ENCODE measurements around the gene OLFML1. TPM values are rescaled to one million over a fixed set of nuclear protein-coding genes. Genes with fewer than 3 reads are reported as not detected.

The OLFML1 gene
- polyA plus RNA-seq, 1 donor from 2014 or later: not detected

DNA sequence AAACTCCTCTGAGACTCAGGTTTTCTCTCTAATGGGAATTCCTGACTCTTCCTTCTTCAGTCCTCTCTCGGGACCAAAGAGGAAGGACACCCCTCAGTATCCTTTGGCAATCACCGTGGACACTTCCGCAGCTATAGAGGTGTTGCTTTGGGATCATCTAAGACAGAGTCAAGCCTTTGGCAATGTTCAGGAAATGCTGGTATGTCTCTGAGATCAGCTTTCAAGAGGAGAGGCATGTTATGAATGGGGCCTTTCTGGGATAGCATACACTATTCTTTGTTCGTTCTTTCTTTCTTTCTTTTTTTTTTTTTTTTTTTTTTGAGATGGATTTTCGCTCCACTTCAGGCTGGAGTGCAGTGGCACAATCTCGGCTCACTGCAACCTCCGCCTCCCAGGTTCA, 14.2 kb upstream of the OLFML1 start:
- no peak overlapping the region for H3K27ac ChIP-seq (ENCODE audit: low read length)
- H3K36me3 ChIP-seq (ENCODE audit: insufficient read depth, low read length): no peaks in the 10 kb centered on the region
- no peak overlapping the region for H2AFZ ChIP-seq (ENCODE audit: low read depth, low read length)

DNA sequence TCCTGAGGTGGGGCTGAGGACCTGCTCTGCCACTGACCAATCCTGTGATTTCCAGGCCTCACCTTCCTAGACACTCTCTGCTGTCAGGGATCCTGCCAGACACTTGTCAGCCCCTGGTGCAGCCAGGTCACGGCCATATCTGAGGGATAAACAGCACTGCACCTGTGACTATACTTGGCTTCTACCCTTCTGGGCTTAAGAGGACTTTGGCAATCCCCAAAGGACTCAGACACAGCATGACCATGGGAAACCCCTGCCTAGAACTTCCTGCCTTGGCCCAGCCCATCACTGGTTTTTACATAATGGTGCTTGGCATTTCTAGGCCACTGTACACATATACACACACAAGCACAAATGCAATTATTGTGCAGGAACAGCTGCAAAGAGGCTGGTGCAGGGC, 11.6 kb upstream of the OLFML1 start:
- no peaks in the 10 kb centered on the region for H3K36me3 ChIP-seq (ENCODE audit: insufficient read depth, low read length)
- H3K9me2 ChIP-seq (ENCODE audit: insufficient read depth, low read length): no peaks in the 10 kb centered on the region
- H3K4me2 ChIP-seq (ENCODE audit: low read length): no peak overlapping the region
- H3F3A ChIP-seq (ENCODE audit: insufficient read depth, low read length, poor library complexity, severe bottlenecking): no peaks in the 10 kb centered on the region
- no peak overlapping the region for H2AFZ ChIP-seq (ENCODE audit: low read depth, low read length)
- H3K79me2 ChIP-seq (replicated peaks; ENCODE audit: insufficient read depth, low read length): no peaks in the 10 kb centered on the region
- H3K9ac ChIP-seq (ENCODE audit: low read length): no peak overlapping the region
- H3K27ac ChIP-seq (ENCODE audit: low read length): no peak overlapping the region
- H4K20me1 ChIP-seq (ENCODE audit: insufficient read depth): no peaks in the 10 kb centered on the region
- no peaks in the 10 kb centered on the region for H3K9me3 ChIP-seq (ENCODE audit: low read length)
- H3K4me3 ChIP-seq (ENCODE audit: low read length): no peak overlapping the region
- TF ChIP-seq POLR2AphosphoS5 (IDR thresholded peaks at IDR 0.05) (no peak), RAD21 (conservative IDR thresholded peaks at IDR 0.05) (no peak), EP300 (conservative IDR thresholded peaks at IDR 0.05; ENCODE audit: poor library complexity, severe bottlenecking) (no peak), SMC3 (conservative IDR thresholded peaks at IDR 0.05; ENCODE audit: poor library complexity) (no peak), MXI1 (conservative IDR thresholded peaks at IDR 0.05; ENCODE audit: poor library complexity, severe bottlenecking) (no peak), EZH2 (IDR thresholded peaks at IDR 0.05; ENCODE audit: borderline replicate concordance, insufficient read depth, low read length, poor library complexity, severe bottlenecking) (no peak), TAF1 (IDR thresholded peaks at IDR 0.05; ENCODE audit: low read depth) (no peak)
- TF ChIP-seq, protein P1, sequence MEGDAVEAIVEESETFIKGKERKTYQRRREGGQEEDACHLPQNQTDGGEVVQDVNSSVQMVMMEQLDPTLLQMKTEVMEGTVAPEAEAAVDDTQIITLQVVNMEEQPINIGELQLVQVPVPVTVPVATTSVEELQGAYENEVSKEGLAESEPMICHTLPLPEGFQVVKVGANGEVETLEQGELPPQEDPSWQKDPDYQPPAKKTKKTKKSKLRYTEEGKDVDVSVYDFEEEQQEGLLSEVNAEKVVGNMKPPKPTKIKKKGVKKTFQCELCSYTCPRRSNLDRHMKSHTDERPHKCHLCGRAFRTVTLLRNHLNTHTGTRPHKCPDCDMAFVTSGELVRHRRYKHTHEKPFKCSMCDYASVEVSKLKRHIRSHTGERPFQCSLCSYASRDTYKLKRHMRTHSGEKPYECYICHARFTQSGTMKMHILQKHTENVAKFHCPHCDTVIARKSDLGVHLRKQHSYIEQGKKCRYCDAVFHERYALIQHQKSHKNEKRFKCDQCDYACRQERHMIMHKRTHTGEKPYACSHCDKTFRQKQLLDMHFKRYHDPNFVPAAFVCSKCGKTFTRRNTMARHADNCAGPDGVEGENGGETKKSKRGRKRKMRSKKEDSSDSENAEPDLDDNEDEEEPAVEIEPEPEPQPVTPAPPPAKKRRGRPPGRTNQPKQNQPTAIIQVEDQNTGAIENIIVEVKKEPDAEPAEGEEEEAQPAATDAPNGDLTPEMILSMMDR (IDR thresholded peaks at IDR 0.05; ENCODE audit: poor library complexity, severe bottlenecking): no peak
- TF ChIP-seq, protein P2, sequence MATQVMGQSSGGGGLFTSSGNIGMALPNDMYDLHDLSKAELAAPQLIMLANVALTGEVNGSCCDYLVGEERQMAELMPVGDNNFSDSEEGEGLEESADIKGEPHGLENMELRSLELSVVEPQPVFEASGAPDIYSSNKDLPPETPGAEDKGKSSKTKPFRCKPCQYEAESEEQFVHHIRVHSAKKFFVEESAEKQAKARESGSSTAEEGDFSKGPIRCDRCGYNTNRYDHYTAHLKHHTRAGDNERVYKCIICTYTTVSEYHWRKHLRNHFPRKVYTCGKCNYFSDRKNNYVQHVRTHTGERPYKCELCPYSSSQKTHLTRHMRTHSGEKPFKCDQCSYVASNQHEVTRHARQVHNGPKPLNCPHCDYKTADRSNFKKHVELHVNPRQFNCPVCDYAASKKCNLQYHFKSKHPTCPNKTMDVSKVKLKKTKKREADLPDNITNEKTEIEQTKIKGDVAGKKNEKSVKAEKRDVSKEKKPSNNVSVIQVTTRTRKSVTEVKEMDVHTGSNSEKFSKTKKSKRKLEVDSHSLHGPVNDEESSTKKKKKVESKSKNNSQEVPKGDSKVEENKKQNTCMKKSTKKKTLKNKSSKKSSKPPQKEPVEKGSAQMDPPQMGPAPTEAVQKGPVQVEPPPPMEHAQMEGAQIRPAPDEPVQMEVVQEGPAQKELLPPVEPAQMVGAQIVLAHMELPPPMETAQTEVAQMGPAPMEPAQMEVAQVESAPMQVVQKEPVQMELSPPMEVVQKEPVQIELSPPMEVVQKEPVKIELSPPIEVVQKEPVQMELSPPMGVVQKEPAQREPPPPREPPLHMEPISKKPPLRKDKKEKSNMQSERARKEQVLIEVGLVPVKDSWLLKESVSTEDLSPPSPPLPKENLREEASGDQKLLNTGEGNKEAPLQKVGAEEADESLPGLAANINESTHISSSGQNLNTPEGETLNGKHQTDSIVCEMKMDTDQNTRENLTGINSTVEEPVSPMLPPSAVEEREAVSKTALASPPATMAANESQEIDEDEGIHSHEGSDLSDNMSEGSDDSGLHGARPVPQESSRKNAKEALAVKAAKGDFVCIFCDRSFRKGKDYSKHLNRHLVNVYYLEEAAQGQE (IDR thresholded peaks at IDR 0.05; ENCODE audit: borderline replicate concordance): no peak
- H3K27me3 ChIP-seq (ENCODE audit: insufficient read depth, low read depth, low read length): no peaks in the 10 kb centered on the region

More for the DNA sequence above, 14.2 kb upstream of the OLFML1 start:
- Histone ChIP-seq H3K9ac (ENCODE audit: low read length) (no peak overlapping the region), H4K20me1 (ENCODE audit: insufficient read depth) (no peaks in the 10 kb centered on the region), H3K9me3 (ENCODE audit: low read length) (no peaks in the 10 kb centered on the region), H3K27me3 (ENCODE audit: insufficient read depth, low read depth, low read length) (no peaks in the 10 kb centered on the region), H3K4me3 (ENCODE audit: low read length) (no peak overlapping the region), H3K9me2 (ENCODE audit: insufficient read depth, low read length) (no peaks in the 10 kb centered on the region), H3F3A (ENCODE audit: insufficient read depth, low read length, poor library complexity, severe bottlenecking) (no peaks in the 10 kb centered on the region), H3K4me2 (ENCODE audit: low read length) (no peak overlapping the region), H3K79me2 (replicated peaks; ENCODE audit: insufficient read depth, low read length) (no peaks in the 10 kb centered on the region)
- no peak for TF ChIP-seq SMC3 (conservative IDR thresholded peaks at IDR 0.05; ENCODE audit: poor library complexity)

- Histone ChIP-seq H3K4me3 (ENCODE audit: low read length) (no peak overlapping the region), H3F3A (ENCODE audit: insufficient read depth, low read length, poor library complexity, severe bottlenecking) (no peaks in the 10 kb centered on the region), H2AFZ (ENCODE audit: low read depth, low read length) (no peak overlapping the region), H3K9me3 (ENCODE audit: low read length) (no peaks in the 10 kb centered on the region), H3K27ac (ENCODE audit: low read length) (no peak overlapping the region), H3K4me2 (ENCODE audit: low read length) (no peak overlapping the region), H3K36me3 (ENCODE audit: insufficient read depth, low read length) (no peaks in the 10 kb centered on the region), H3K79me2 (replicated peaks; ENCODE audit: insufficient read depth, low read length) (no peaks in the 10 kb centered on the region), H3K9ac (ENCODE audit: low read length) (no peak overlapping the region), H3K9me2 (ENCODE audit: insufficient read depth, low read length) (no peaks in the 10 kb centered on the region), H4K20me1 (ENCODE audit: insufficient read depth) (no peaks in the 10 kb centered on the region), H3K27me3 (ENCODE audit: insufficient read depth, low read depth, low read length) (no peaks in the 10 kb centered on the region)
- TF ChIP-seq TAF1 (IDR thresholded peaks at IDR 0.05; ENCODE audit: low read depth) (no peak), POLR2AphosphoS5 (IDR thresholded peaks at IDR 0.05) (no peak), MXI1 (conservative IDR thresholded peaks at IDR 0.05; ENCODE audit: poor library complexity, severe bottlenecking) (no peak), RAD21 (conservative IDR thresholded peaks at IDR 0.05) (no peak), EZH2 (IDR thresholded peaks at IDR 0.05; ENCODE audit: borderline replicate concordance, insufficient read depth, low read length, poor library complexity, severe bottlenecking) (no peak), EP300 (conservative IDR thresholded peaks at IDR 0.05; ENCODE audit: poor library complexity, severe bottlenecking) (no peak), SMC3 (conservative IDR thresholded peaks at IDR 0.05; ENCODE audit: poor library complexity) (no peak)
- TF ChIP-seq, protein P2 (IDR thresholded peaks at IDR 0.05; ENCODE audit: borderline replicate concordance): no peak
- TF ChIP-seq, protein P1 (IDR thresholded peaks at IDR 0.05; ENCODE audit: poor library complexity, severe bottlenecking): no peak
These were observed 5.2 kb upstream of the OLFML1 start for GRCh38 chr11:7480113-7480512.

Measured in neural cell (in vitro differentiated cells).